NCI-H510A (cell line): ENCODE results near the gene WWC2.
A peak's percentile ranks its signal among the peaks of the same experiment; 100 is the strongest.

Experiments used
- DNase-seq: peaks from one replicate; lab custom pipeline; 2025; lab: John Stamatoyannopoulos, UW

The WWC2 gene

GRCh38 chr4:183256756-183257385 lies 157.8 kb downstream of the WWC2 start:
- peak; percentile 4 for DNase-seq

- no peak for DNase-seq
Observed at GRCh38 chr4:183257808-183258207, 158.8 kb downstream of the WWC2 start.

- peak; percentile 11 for DNase-seq
Observed at GRCh38 chr4:183260491-183261151, 161.6 kb downstream of the WWC2 start.

GRCh38 chr4:183261953-183262775 lies 163.1 kb downstream of the WWC2 start:
- DNase-seq = peak; percentile 47

- DNase-seq = no peak
Observed at GRCh38 chr4:183262776-183263100, 163.7 kb downstream of the WWC2 start.

GRCh38 chr4:183263787-183264386 lies 164.8 kb downstream of the WWC2 start:
- no peak for DNase-seq

- no peak for DNase-seq
Observed at GRCh38 chr4:183264614-183265013, 165.6 kb downstream of the WWC2 start.

GRCh38 chr4:183266371-183266770 lies 167.3 kb downstream of the WWC2 start:
- no peak for DNase-seq

- no peak for DNase-seq
Observed at GRCh38 chr4:183268556-183268955, 169.5 kb downstream of the WWC2 start.

- DNase-seq = no peak
Observed at GRCh38 chr4:183272384-183272783, 173.3 kb downstream of the WWC2 start.

- DNase-seq = no peak
Observed at GRCh38 chr4:183276106-183276505, 177.0 kb downstream of the WWC2 start.

GRCh38 chr4:183284258-183284785 lies 185.3 kb downstream of the WWC2 start:
- no peak for DNase-seq

- DNase-seq = no peak
Observed at GRCh38 chr4:183284965-183285364, 185.9 kb downstream of the WWC2 start.

GRCh38 chr4:183285886-183286285 lies 186.8 kb downstream of the WWC2 start:
- no peak for DNase-seq

- no peak for DNase-seq
Observed at GRCh38 chr4:183286590-183287308, 187.7 kb downstream of the WWC2 start.

GRCh38 chr4:183287309-183287659 lies 188.2 kb downstream of the WWC2 start:
- DNase-seq = no peak

- DNase-seq = no peak
Observed at GRCh38 chr4:183287677-183288076, 188.6 kb downstream of the WWC2 start.

GRCh38 chr4:183288955-183289354 lies 189.9 kb downstream of the WWC2 start:
- DNase-seq = no peak

GRCh38 chr4:183289688-183290087 lies 190.6 kb downstream of the WWC2 start:
- no peak for DNase-seq

- DNase-seq = peak; percentile 48
Observed at GRCh38 chr4:183291070-183291469, 192.0 kb downstream of the WWC2 start.

GRCh38 chr4:183295711-183296110 lies 196.7 kb downstream of the WWC2 start:
- DNase-seq = no peak

- DNase-seq = no peak
Observed at GRCh38 chr4:183297675-183298074, 198.6 kb downstream of the WWC2 start.
